ENCODE data around the gene FAM151A. TPM values are rescaled to one million over a fixed set of nuclear protein-coding genes. Genes with fewer than 3 reads are reported as not detected.

The FAM151A gene
- total and polyA plus RNA-seq, 2 of the 13 experiments (the other 11 are each of a cell fraction or from before 2014, with no cell fraction given), result 0.29 to 3.6 TPM

DNA sequence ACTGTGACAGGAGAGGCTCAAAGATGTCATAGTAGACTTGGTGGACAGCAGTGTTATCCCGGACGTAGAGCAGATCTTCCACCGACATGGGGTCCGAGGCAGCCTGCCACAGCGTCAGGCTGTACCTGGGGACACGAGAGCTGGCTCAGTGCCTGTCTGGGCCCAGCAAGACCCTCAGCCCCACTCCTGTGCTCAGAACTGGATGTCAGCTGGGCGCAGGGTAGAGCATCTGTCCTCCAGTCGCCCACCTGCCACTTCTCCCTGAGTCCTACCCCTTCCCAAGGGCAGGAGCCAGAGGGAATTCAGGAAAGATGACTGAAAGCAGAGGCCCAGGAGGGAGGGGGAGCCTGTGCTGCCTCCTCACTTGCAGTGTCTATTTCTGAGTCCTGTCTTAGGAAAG lies 11.7 kb downstream of the FAM151A start (continued):
- TF ChIP-seq, protein P1, sequence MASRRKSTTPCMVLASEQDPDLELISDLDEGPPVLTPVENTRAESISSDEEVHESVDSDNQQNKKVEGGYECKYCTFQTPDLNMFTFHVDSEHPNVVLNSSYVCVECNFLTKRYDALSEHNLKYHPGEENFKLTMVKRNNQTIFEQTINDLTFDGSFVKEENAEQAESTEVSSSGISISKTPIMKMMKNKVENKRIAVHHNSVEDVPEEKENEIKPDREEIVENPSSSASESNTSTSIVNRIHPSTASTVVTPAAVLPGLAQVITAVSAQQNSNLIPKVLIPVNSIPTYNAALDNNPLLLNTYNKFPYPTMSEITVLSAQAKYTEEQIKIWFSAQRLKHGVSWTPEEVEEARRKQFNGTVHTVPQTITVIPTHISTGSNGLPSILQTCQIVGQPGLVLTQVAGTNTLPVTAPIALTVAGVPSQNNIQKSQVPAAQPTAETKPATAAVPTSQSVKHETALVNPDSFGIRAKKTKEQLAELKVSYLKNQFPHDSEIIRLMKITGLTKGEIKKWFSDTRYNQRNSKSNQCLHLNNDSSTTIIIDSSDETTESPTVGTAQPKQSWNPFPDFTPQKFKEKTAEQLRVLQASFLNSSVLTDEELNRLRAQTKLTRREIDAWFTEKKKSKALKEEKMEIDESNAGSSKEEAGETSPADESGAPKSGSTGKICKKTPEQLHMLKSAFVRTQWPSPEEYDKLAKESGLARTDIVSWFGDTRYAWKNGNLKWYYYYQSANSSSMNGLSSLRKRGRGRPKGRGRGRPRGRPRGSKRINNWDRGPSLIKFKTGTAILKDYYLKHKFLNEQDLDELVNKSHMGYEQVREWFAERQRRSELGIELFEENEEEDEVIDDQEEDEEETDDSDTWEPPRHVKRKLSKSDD (CRISPR knock-in tag; IDR thresholded peaks at IDR 0.05; ENCODE audit: low read depth), result no peak
- TF ChIP-seq ZNF180 (CRISPR knock-in tag; IDR thresholded peaks at IDR 0.05; ENCODE audit: borderline replicate concordance, low read depth), result no peak
- no peak for TF ChIP-seq MIER3 (CRISPR knock-in tag; IDR thresholded peaks at IDR 0.05; ENCODE audit: borderline replicate concordance)
- TF ChIP-seq U2AF1 (optimal IDR thresholded peaks at IDR 0.05; ENCODE audit: low read depth, low read length), result no peak
- TF ChIP-seq KDM5A (IDR thresholded peaks at IDR 0.05; ENCODE audit: borderline replicate concordance, low read length), result no peak
- TF ChIP-seq, protein P2, sequence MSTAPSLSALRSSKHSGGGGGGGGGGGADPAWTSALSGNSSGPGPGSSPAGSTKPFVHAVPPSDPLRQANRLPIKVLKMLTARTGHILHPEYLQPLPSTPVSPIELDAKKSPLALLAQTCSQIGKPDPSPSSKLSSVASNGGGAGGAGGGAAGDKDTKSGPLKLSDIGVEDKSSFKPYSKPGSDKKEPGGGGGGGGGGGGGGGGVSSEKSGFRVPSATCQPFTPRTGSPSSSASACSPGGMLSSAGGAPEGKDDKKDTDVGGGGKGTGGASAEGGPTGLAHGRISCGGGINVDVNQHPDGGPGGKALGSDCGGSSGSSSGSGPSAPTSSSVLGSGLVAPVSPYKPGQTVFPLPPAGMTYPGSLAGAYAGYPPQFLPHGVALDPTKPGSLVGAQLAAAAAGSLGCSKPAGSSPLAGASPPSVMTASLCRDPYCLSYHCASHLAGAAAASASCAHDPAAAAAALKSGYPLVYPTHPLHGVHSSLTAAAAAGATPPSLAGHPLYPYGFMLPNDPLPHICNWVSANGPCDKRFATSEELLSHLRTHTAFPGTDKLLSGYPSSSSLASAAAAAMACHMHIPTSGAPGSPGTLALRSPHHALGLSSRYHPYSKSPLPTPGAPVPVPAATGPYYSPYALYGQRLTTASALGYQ (CRISPR knock-in tag; IDR thresholded peaks at IDR 0.05), result no peak
- no peak for TF ChIP-seq GFI1 (CRISPR knock-in tag; IDR thresholded peaks at IDR 0.05; ENCODE audit: borderline replicate concordance)
- TF ChIP-seq ZNF816 (CRISPR knock-in tag; IDR thresholded peaks at IDR 0.05; ENCODE audit: borderline replicate concordance), result no peak
- TF ChIP-seq ZNF235 (CRISPR knock-in tag; IDR thresholded peaks at IDR 0.05; ENCODE audit: borderline replicate concordance), result no peak
- TF ChIP-seq ZMYM4 (CRISPR knock-in tag; IDR thresholded peaks at IDR 0.05), result no peak

All from HepG2 (cell line).